SK-N-MC (cell line): ENCODE data around the gene ID3.

Experiments
- DNase-seq: peaks from one replicate; pipeline ENCODE4 v3.0.0-alpha.2; 2011; ENCODE audit warnings: low read depth, low spot score
- H3K27ac ChIP-seq: fragments of 200-600 bp; sonication (generic); 2 replicates; pipeline ENCODE4 v1.5.1; 2016; ENCODE audit warnings: mixed run types
- H3K36me3 ChIP-seq: fragments of 200-600 bp; sonication (generic); 2 replicates; pipeline ENCODE4 v1.6.1; 2017; ENCODE audit warnings: antibody characterized with exemption, low read length, mixed read lengths; ENCODE audit not compliant: insufficient read depth
- H3K4me3 ChIP-seq: fragments of 200-600 bp; sonication (generic); 2 replicates; pipeline ENCODE4 v1.5.1; 2016
- H3K9ac ChIP-seq: fragments of 200-600 bp; sonication (generic); 2 replicates; pipeline ENCODE4 v1.8.0; 2017; ENCODE audit warnings: mixed run types, mixed read lengths; ENCODE audit not compliant: insufficient read length
- H3K9me3 ChIP-seq: fragments of 200-600 bp; sonication (generic); 2 replicates; pipeline ENCODE4 v1.6.1; 2017; ENCODE audit warnings: low read depth, mild to moderate bottlenecking, antibody characterized with exemption, low read length, moderate library complexity, mixed read lengths
- EZH2 ChIP-seq: fragments of 200-600 bp; sonication (generic); IDR thresholded peaks from one replicate; pipeline ENCODE4 v1.6.1; 2017; ENCODE audit warnings: antibody characterized with exemption
- FOXP2 ChIP-seq: optimal IDR thresholded peaks from 2 replicates; pipeline ENCODE3; 2011; ENCODE audit warnings: mild to moderate bottlenecking, moderate library complexity; ENCODE audit not compliant: insufficient read depth; ENCODE audit errors: extremely low read length, control extremely low read depth
- POLR2AphosphoS5 ChIP-seq: IDR thresholded peaks from 2 replicates; pipeline ENCODE4 v1.6.1; 2012; ENCODE audit warnings: mild to moderate bottlenecking, low read depth, low read length, borderline replicate concordance

ID3 gene

DNA sequence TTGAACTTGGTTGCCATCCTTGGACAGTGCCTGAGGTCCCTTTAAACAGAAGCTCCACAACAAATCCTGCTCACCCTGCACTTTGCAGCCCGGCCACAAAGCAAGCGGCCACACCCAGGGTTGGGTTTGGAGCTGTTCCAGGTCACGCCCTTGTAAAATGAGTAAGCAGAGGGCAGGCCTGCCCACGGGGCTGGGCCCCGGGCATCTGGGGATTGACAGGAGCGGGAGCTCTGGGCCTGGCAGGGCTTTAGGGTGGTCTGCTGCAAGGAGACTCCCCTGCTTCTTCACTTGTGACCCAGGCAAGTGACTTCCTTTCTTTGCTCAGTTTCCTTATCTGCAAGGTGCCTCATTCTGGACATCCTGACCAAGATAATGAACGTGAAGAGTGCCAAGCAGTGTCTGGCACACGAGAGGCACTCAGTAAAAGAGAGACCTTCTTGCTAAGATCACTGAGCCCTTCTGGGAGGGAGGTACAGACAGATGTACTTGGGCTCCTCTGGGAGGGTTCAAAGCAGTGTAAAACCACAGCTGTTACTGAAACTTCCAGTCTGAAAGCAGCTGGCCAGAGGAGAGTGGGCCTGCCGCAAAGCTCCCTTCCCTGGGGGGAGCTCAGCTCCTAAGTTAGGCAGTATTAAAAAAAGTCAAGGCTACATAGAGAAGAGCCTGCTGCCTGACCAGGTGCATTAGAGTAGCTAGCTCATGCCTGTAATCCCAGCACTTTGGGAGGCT is 30.9 kb downstream of the ID3 start:
- H3K9me3 ChIP-seq, result no peaks in the 10 kb centered on the region
- peak overlapping the region; percentile 93 for H3K4me3 ChIP-seq
- TF ChIP-seq FOXP2 (no peak), EZH2 (no peak), POLR2AphosphoS5 (no peak)
- H3K9ac ChIP-seq, result peak overlapping the region; percentile 38
- H3K36me3 ChIP-seq, result peaks cover 9% of the 10 kb centered on the region; the same call in 1 of the 2 replicates
- H3K27ac ChIP-seq, result peak overlapping the region; percentile 49
- DNase-seq, result no peak

GRCh38 chr1:23527900-23528249 is 31.4 kb downstream of the ID3 start:
- TF ChIP-seq EZH2, result no peak
- no peak overlapping the region for H3K9ac ChIP-seq
- no peak overlapping the region for H3K27ac ChIP-seq
- no peak overlapping the region; the same call in 1 of the 2 replicates for H3K4me3 ChIP-seq
- H3K9me3 ChIP-seq, result no peaks in the 10 kb centered on the region
- peaks cover 10% of the 10 kb centered on the region; the same call in 1 of the 2 replicates for H3K36me3 ChIP-seq
- no peak for DNase-seq

DNA sequence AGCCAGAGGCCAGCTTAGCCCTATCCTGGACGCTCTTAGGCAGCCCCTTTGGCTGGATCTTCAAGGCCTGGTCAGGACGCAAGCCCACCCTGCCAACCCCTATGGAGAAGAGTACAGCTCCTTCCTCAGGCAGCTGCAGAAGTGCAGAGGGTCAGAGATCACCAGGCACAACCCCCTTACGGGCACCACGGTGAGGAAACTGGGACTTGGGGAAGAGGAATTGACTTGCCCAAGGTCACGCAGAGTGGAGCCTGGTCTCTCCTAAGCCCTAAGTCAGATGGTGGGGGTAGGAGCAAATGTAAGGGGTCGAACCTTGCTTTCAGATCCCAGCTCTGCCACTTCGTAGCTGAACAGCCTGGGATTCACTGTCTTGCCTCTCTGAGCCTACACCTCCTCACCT is 31.9 kb downstream of the ID3 start:
- no peak for TF ChIP-seq EZH2
- TF ChIP-seq FOXP2, result no peak
- TF ChIP-seq POLR2AphosphoS5, result no peak
- no peak for DNase-seq
- Histone ChIP-seq H3K4me3 (no peak overlapping the region), H3K9ac (no peak overlapping the region), H3K27ac (no peak overlapping the region), H3K9me3 (no peaks in the 10 kb centered on the region), H3K36me3 (peaks cover 15% of the 10 kb centered on the region)

- H3K36me3 ChIP-seq, result peaks cover 24% of the 10 kb centered on the region
- no peak overlapping the region for H3K9ac ChIP-seq
- H3K9me3 ChIP-seq, result no peaks in the 10 kb centered on the region
- no peak overlapping the region for H3K27ac ChIP-seq
- H3K4me3 ChIP-seq, result no peak overlapping the region
- TF ChIP-seq EZH2 (no peak), POLR2AphosphoS5 (no peak), FOXP2 (no peak)
- DNase-seq, result no peak
Measured at GRCh38 chr1:23526329-23527041, 32.8 kb downstream of the ID3 start.

- Histone ChIP-seq H3K9me3 (no peaks in the 10 kb centered on the region), H3K27ac (peak overlapping the region; percentile 68), H3K4me3 (no peak overlapping the region; the same call in 1 of the 2 replicates), H3K9ac (no peak overlapping the region), H3K36me3 (peaks cover 32% of the 10 kb centered on the region)
- no peak for TF ChIP-seq EZH2
- TF ChIP-seq FOXP2, result no peak
- TF ChIP-seq POLR2AphosphoS5, result no peak; the same call in 1 of the 2 replicates
- no peak for DNase-seq
Measured at GRCh38 chr1:23525558-23526250, 33.6 kb downstream of the ID3 start.

- Histone ChIP-seq H3K27ac (peak overlapping the region; percentile 68), H3K36me3 (peaks cover 40% of the 10 kb centered on the region), H3K9ac (no peak overlapping the region), H3K4me3 (no peak overlapping the region; the same call in 1 of the 2 replicates), H3K9me3 (no peaks in the 10 kb centered on the region)
- TF ChIP-seq POLR2AphosphoS5, result no peak
- no peak for TF ChIP-seq EZH2
- no peak for TF ChIP-seq FOXP2
- DNase-seq, result no peak
Measured at GRCh38 chr1:23524716-23525401, 34.4 kb downstream of the ID3 start.

- Histone ChIP-seq H3K4me3 (no peak overlapping the region), H3K9me3 (no peaks in the 10 kb centered on the region), H3K27ac (no peak overlapping the region), H3K9ac (no peak overlapping the region), H3K36me3 (peaks cover 46% of the 10 kb centered on the region)
- TF ChIP-seq FOXP2, result no peak
- no peak for TF ChIP-seq EZH2
- no peak for TF ChIP-seq POLR2AphosphoS5
- DNase-seq, result no peak
Measured at GRCh38 chr1:23524163-23524562, 35.1 kb downstream of the ID3 start.
